MCF 10A (cell line): ENCODE data around the gene SDR39U1. TPM values are rescaled to one million over a fixed set of nuclear protein-coding genes. Genes with fewer than 3 reads are reported as not detected.

ENCODE experiments used
- BruUV-seq: library from RNA; stranded (reverse); fragments of 400-500 nt; replicated peaks from 2 replicates; lab custom pipeline; 2021; lab: Mats Ljungman, UMichigan
- CTCF ChIA-PET: fragments of 300-600 bp; sonication (Branson Sonifier 250); formaldehyde crosslinking; extraction: SDS; loops from one replicate; lab custom pipeline; 2021; ENCODE audit warnings: antibody characterized with exemption, inconsistent platforms; lab: Yijun Ruan, JAX
- POLR2A ChIA-PET: fragments of 300-600, 350-650 bp; sonication (Branson Sonifier 250); formaldehyde crosslinking; extraction: SDS; loops from one replicate; lab custom pipeline; 2020; ENCODE audit warnings: antibody characterized with exemption, inconsistent platforms; lab: Yijun Ruan, JAX
- DNase-seq: peaks from one replicate; pipeline ENCODE4 v3.0.0-alpha.2; 2018; ENCODE audit not compliant: unreplicated experiment
- H3K27ac Mint-ChIP-seq: one replicate; pipeline ENCODE4 v1.8.0; 2022; ENCODE audit warnings: mild to moderate bottlenecking, low read depth, mixed read lengths; ENCODE audit not compliant: unreplicated experiment
- H3K27me3 Mint-ChIP-seq: one replicate; pipeline ENCODE4 v1.8.0; 2022; ENCODE audit warnings: mixed read lengths; ENCODE audit not compliant: insufficient read depth, unreplicated experiment
- H3K36me3 Mint-ChIP-seq: one replicate; pipeline ENCODE4 v1.8.0; 2022; ENCODE audit warnings: mild to moderate bottlenecking, moderate library complexity, mixed read lengths; ENCODE audit not compliant: insufficient read depth, unreplicated experiment
- H3K4me1 Mint-ChIP-seq: one replicate; pipeline ENCODE4 v1.8.0; 2022; ENCODE audit warnings: mixed read lengths; ENCODE audit not compliant: insufficient read depth, unreplicated experiment
- H3K4me3 Mint-ChIP-seq: one replicate; pipeline ENCODE4 v1.8.0; 2022; ENCODE audit warnings: mild to moderate bottlenecking, moderate library complexity, mixed read lengths; ENCODE audit not compliant: unreplicated experiment
- H3K9me3 Mint-ChIP-seq: one replicate; pipeline ENCODE4 v1.8.0; 2022; ENCODE audit warnings: mixed read lengths; ENCODE audit not compliant: unreplicated experiment
- intact Hi-C: fragments of 100-400 bp; cut with micrococcal nuclease; formaldehyde crosslinking; loops from 2 replicates; pipeline ENCODE4 v1.14.1; 2022
- total RNA-seq: library from RNA; stranded (reverse); gene quantifications from 2 replicates; pipeline ENCODE4 v1.2.3, GENCODE V29; 2022
- TF ChIP-seq, protein P1 (sequence below): fragments of 200-600 bp; IDR thresholded peaks from one replicate; pipeline ENCODE4 v1.8.0; 2022; ENCODE audit warnings: antibody characterized with exemption, mild to moderate bottlenecking; ENCODE audit not compliant: unreplicated experiment

The SDR39U1 gene
- total RNA-seq, 1 experiment from 2014 or later, result 58.7 TPM

DNA sequence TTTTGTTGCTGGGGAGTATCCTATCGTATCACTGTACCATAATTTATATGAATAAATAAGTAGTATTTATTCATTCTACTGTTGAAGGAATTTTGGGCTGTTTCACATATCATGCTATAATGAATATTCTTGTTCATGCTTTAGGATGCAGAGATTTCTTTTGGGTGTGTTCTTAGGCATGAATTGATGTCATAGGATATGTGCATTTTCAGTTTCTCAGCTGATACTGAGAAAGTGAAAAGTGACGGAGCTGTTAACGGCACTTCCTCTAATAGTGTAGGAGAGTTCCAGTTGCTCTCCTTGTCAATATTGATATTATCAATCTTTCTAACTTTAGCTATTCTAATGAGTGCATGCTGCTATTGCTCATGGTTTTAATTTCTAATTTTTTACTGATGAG is 23.2 kb upstream of the SDR39U1 start:
- no peaks in the 10 kb centered on the region for H3K36me3 Mint-ChIP-seq
- ChIA-PET POLR2A (no interaction called here), CTCF (interaction anchor here (0.6 kb wide), 1 partner anchor 1437 kb away, joined by 6 read pairs; no protein-coding TSS in a partner anchor)
- H3K9me3 Mint-ChIP-seq, result no peaks in the 10 kb centered on the region
- TF ChIP-seq, protein P1, sequence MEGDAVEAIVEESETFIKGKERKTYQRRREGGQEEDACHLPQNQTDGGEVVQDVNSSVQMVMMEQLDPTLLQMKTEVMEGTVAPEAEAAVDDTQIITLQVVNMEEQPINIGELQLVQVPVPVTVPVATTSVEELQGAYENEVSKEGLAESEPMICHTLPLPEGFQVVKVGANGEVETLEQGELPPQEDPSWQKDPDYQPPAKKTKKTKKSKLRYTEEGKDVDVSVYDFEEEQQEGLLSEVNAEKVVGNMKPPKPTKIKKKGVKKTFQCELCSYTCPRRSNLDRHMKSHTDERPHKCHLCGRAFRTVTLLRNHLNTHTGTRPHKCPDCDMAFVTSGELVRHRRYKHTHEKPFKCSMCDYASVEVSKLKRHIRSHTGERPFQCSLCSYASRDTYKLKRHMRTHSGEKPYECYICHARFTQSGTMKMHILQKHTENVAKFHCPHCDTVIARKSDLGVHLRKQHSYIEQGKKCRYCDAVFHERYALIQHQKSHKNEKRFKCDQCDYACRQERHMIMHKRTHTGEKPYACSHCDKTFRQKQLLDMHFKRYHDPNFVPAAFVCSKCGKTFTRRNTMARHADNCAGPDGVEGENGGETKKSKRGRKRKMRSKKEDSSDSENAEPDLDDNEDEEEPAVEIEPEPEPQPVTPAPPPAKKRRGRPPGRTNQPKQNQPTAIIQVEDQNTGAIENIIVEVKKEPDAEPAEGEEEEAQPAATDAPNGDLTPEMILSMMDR, result no peak
- no peak for DNase-seq
- no peak overlapping the region for H3K27ac Mint-ChIP-seq
- no peak overlapping the region for H3K4me3 Mint-ChIP-seq
- intact Hi-C loops, result no loop called here
- BruUV-seq, result no TSS peak
- no peaks in the 10 kb centered on the region for H3K4me1 Mint-ChIP-seq
- no peaks in the 10 kb centered on the region for H3K27me3 Mint-ChIP-seq

DNA sequence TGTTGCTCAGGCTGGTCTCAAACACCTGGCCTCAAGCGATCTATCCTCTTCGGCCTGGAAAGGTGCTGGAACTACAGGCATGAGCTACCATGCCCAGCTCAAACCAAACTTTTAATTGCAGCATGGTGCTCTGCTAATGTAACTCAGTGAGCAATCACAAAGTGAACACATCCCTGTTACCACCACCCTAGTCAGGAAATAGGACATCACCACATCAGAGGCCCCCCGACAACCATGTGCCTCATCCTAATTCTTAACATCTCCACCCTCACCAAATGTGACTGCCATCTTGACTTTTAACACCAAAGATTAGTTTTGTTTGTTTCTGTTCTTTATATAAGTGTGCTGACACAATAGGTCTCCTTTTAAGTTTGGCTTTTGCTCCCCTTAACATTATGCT is 22.8 kb upstream of the SDR39U1 start:
- Mint-ChIP-seq H3K4me1 (no peaks in the 10 kb centered on the region), H3K36me3 (no peaks in the 10 kb centered on the region), H3K4me3 (no peak overlapping the region), H3K27me3 (no peaks in the 10 kb centered on the region), H3K27ac (no peak overlapping the region), H3K9me3 (no peaks in the 10 kb centered on the region)
- BruUV-seq, result no TSS peak
- intact Hi-C loops, result no loop called here
- TF ChIP-seq, protein P1, result no peak
- DNase-seq, result no peak
- POLR2A ChIA-PET, result no interaction called here
- CTCF ChIA-PET, result no interaction called here

DNA sequence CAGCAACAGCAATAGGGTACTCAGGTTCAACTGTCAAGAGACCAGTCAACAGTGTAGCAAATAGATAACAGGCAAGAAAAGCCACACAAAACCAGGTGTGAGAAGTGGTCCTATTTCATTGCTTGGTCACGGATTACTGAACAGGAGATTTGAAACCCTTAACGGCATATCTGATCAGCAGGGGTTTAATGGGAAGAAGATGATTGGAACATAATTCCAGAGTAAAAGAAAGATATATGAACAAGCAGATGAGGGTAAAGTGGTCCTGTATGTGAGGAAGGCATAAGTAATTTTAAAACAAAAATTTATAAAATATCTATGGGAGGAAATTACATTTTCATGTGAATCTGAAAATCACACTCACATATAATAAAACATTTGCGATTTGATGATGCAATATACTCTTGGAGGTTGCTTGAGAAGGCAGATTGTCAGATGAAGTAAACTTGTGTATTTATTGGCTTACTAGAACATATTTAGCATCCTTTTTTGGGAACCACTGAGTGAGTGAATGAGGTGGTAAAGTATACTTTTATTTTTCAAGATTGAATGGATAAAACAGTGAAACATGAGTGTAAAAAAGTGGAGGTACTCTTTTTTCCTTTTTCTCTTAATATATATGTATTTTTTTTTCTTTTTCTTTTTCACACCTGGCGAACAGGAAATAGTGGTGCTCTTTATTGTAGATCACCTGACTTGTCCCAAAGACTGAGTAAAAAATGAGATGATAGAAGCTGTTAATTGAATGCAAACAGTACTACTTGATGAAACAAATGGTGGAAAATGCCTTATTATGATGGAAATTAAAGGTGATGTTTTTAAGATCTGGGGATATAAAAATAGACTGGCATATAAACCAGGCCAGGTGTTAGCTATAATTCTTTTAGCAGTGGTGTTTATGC is 21.6 kb upstream of the SDR39U1 start:
- ChIA-PET POLR2A (no interaction called here), CTCF (no interaction called here)
- no peaks in the 10 kb centered on the region for H3K27me3 Mint-ChIP-seq
- intact Hi-C loops, result no loop called here
- BruUV-seq, result no TSS peak
- H3K4me3 Mint-ChIP-seq, result no peak overlapping the region
- DNase-seq, result no peak
- H3K4me1 Mint-ChIP-seq, result no peaks in the 10 kb centered on the region
- H3K9me3 Mint-ChIP-seq, result no peaks in the 10 kb centered on the region
- no peaks in the 10 kb centered on the region for H3K36me3 Mint-ChIP-seq
- TF ChIP-seq, protein P1, result no peak
- no peak overlapping the region for H3K27ac Mint-ChIP-seq

DNA sequence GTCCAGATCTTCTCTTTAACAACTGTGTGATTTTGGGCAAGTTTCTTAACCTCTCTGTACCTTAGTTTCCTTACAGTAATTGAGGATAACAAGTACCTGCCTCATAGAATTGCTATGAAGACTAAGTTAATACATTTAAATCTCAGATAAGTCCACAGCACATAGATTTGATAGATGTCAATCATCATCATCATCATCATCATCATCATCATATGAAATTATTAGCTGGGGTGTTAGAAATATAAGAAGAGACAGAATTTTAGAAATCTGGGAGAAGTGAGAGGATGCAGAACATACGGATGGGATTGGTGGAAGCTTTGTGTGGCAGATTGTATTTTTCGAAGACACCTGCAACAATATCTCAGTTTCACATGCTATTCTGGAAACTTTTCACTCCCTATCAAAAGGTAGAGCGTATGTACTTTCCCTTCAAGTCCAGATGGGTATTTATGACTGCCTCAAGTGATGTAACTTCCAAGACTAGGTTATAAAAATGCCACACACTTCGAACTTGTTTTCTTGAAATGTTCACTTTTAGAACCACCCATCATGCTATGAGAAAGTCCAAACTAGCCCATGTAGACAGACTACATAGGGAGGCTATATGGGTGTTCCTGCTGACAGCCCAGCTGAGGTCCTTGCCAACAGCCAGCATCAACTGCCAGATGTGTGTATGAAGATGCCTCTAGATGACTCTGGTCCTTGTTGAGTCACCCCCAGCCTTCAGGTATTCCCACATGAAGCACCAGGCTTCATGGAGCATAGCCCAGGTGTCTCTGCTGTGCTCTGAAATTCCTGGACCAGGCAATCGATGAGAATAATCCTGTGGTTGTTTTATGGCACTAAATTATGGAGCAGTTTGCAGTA is 20.7 kb upstream of the SDR39U1 start:
- DNase-seq, result no peak
- ChIA-PET POLR2A (no interaction called here), CTCF (interaction anchor here (0.5 to 0.8 kb wide), 2 partner anchors 134 to 247 kb away, joined by 3 read pairs; no protein-coding TSS in a partner anchor)
- H3K36me3 Mint-ChIP-seq, result no peaks in the 10 kb centered on the region
- H3K4me1 Mint-ChIP-seq, result no peaks in the 10 kb centered on the region
- H3K4me3 Mint-ChIP-seq, result no peak overlapping the region
- H3K9me3 Mint-ChIP-seq, result no peaks in the 10 kb centered on the region
- BruUV-seq, result no TSS peak
- intact Hi-C loops, result no loop called here
- no peak overlapping the region for H3K27ac Mint-ChIP-seq
- H3K27me3 Mint-ChIP-seq, result no peaks in the 10 kb centered on the region
- TF ChIP-seq, protein P1, result no peak
